ENCODE data around the gene LRRN1. TPM values are rescaled to one million over a fixed set of nuclear protein-coding genes. Genes with fewer than 3 reads are reported as not detected.

LRRN1 gene
- total RNA-seq, 1 experiment from 2014 or later: not detected

DNA sequence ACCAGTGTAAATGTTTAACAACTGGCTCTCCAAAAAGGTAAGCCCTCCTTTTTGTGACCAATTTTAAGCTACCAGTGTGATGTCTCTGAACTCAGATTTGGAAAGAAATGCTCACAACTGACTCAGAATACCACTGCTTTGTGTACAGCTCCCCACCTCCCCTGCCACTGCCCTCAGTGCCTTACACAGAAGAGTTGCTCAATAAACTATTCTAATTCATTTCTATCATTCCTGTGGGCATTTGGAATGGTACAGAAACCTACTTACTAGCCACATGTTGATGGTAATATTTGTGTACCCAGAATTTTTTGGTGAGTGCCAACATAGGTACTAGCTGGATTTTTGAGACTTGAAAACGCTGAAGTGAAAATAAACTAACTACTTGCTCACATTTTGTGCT is 16.0 kb downstream of the LRRN1 start:
- Histone ChIP-seq H3K9ac (ENCODE audit: low read length) (no peak overlapping the region), H3K4me2 (ENCODE audit: low read length) (no peak overlapping the region), H3K4me3 (ENCODE audit: low read length) (no peak overlapping the region), H3K9me2 (replicated peaks; ENCODE audit: low read length) (no peaks in the 10 kb centered on the region), H3K79me2 (ENCODE audit: low read length) (no peaks in the 10 kb centered on the region), H3K4me1 (ENCODE audit: insufficient read depth, low read length) (no peaks in the 10 kb centered on the region), H3K36me3 (ENCODE audit: low read depth, low read length) (no peaks in the 10 kb centered on the region), H4K20me1 (ENCODE audit: low read length) (no peaks in the 10 kb centered on the region), H3K27ac (ENCODE audit: low read length) (no peak overlapping the region), H3K27me3 (ENCODE audit: low read length) (no peaks in the 10 kb centered on the region), H3F3A (ENCODE audit: low read length, unreplicated experiment) (no peaks in the 10 kb centered on the region), H3K9me3 (ENCODE audit: low read length) (peaks cover 6% of the 10 kb centered on the region; the same call in 1 of the 2 replicates), H2AFZ (ENCODE audit: low read length) (no peak overlapping the region)
- CTCF ChIA-PET: no interaction called here
- POLR2A ChIA-PET (ENCODE audit: unreplicated experiment): no interaction called here
- intact Hi-C loops (cut with micrococcal nuclease): no loop called here
- no peak for DNase-seq
- ATAC-seq: no peak
- TF ChIP-seq, protein P1, sequence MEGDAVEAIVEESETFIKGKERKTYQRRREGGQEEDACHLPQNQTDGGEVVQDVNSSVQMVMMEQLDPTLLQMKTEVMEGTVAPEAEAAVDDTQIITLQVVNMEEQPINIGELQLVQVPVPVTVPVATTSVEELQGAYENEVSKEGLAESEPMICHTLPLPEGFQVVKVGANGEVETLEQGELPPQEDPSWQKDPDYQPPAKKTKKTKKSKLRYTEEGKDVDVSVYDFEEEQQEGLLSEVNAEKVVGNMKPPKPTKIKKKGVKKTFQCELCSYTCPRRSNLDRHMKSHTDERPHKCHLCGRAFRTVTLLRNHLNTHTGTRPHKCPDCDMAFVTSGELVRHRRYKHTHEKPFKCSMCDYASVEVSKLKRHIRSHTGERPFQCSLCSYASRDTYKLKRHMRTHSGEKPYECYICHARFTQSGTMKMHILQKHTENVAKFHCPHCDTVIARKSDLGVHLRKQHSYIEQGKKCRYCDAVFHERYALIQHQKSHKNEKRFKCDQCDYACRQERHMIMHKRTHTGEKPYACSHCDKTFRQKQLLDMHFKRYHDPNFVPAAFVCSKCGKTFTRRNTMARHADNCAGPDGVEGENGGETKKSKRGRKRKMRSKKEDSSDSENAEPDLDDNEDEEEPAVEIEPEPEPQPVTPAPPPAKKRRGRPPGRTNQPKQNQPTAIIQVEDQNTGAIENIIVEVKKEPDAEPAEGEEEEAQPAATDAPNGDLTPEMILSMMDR (conservative IDR thresholded peaks at IDR 0.05; ENCODE audit: low read depth, low read length): no peak
- TF ChIP-seq EZH2 (IDR thresholded peaks at IDR 0.05; ENCODE audit: low read length, unreplicated experiment) (no peak), EZH2phosphoT487 (IDR thresholded peaks at IDR 0.05; ENCODE audit: borderline replicate concordance, low read length) (no peak)
- no TSS peak for BruUV-seq (replicated peaks)

- Histone ChIP-seq H3K79me2 (ENCODE audit: low read length) (no peaks in the 10 kb centered on the region), H3K4me2 (ENCODE audit: low read length) (no peak overlapping the region), H2AFZ (ENCODE audit: low read length) (no peak overlapping the region), H3K9me3 (ENCODE audit: low read length) (peaks cover 12% of the 10 kb centered on the region; the same call in 1 of the 2 replicates), H3K27ac (ENCODE audit: low read length) (no peak overlapping the region), H4K20me1 (ENCODE audit: low read length) (no peaks in the 10 kb centered on the region), H3F3A (ENCODE audit: low read length, unreplicated experiment) (no peaks in the 10 kb centered on the region), H3K36me3 (ENCODE audit: low read depth, low read length) (no peaks in the 10 kb centered on the region), H3K9ac (ENCODE audit: low read length) (no peak overlapping the region), H3K9me2 (replicated peaks; ENCODE audit: low read length) (no peaks in the 10 kb centered on the region), H3K4me1 (ENCODE audit: insufficient read depth, low read length) (no peaks in the 10 kb centered on the region), H3K27me3 (ENCODE audit: low read length) (no peaks in the 10 kb centered on the region), H3K4me3 (ENCODE audit: low read length) (no peak overlapping the region)
- DNase-seq (no peak), ATAC-seq (no peak)
- TF ChIP-seq, protein P1 (conservative IDR thresholded peaks at IDR 0.05; ENCODE audit: low read depth, low read length): no peak
- TF ChIP-seq EZH2phosphoT487 (IDR thresholded peaks at IDR 0.05; ENCODE audit: borderline replicate concordance, low read length) (no peak), EZH2 (IDR thresholded peaks at IDR 0.05; ENCODE audit: low read length, unreplicated experiment) (no peak)
- no TSS peak for BruUV-seq (replicated peaks)
- intact Hi-C loops (cut with micrococcal nuclease): no loop called here
- CTCF ChIA-PET: no interaction called here
- POLR2A ChIA-PET (ENCODE audit: unreplicated experiment): no interaction called here
These were observed 16.8 kb downstream of the LRRN1 start for GRCh38 chr3:3816034-3816433.

DNA sequence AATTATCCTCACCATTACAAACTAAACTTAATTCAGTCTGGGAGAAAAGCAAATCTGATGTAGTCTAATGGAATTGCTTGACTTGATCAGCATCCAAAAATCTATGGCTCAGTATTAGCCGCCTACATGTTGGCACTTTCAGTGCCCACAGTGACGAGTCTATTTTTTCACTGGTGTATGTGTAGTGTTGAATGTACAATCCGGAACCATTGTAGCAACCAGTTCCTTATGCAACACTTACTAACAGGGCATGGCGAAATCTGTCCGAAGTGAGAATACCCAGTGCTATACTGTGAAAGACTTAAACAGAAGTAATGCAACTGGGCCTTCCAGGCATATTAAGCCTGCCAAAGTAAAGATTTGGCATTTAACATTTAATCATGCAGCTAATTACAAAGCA is 18.6 kb downstream of the LRRN1 start:
- Histone ChIP-seq H3K9me2 (replicated peaks; ENCODE audit: low read length) (no peaks in the 10 kb centered on the region), H3K4me3 (ENCODE audit: low read length) (no peak overlapping the region), H3K4me2 (ENCODE audit: low read length) (no peak overlapping the region), H4K20me1 (ENCODE audit: low read length) (no peaks in the 10 kb centered on the region), H3K36me3 (ENCODE audit: low read depth, low read length) (no peaks in the 10 kb centered on the region), H2AFZ (ENCODE audit: low read length) (no peak overlapping the region), H3F3A (ENCODE audit: low read length, unreplicated experiment) (no peaks in the 10 kb centered on the region), H3K79me2 (ENCODE audit: low read length) (no peaks in the 10 kb centered on the region), H3K4me1 (ENCODE audit: insufficient read depth, low read length) (no peaks in the 10 kb centered on the region), H3K27me3 (ENCODE audit: low read length) (no peaks in the 10 kb centered on the region), H3K9ac (ENCODE audit: low read length) (no peak overlapping the region), H3K9me3 (ENCODE audit: low read length) (peaks cover 14% of the 10 kb centered on the region; the same call in 1 of the 2 replicates), H3K27ac (ENCODE audit: low read length) (no peak overlapping the region)
- TF ChIP-seq EZH2 (IDR thresholded peaks at IDR 0.05; ENCODE audit: low read length, unreplicated experiment) (no peak), EZH2phosphoT487 (IDR thresholded peaks at IDR 0.05; ENCODE audit: borderline replicate concordance, low read length) (no peak)
- TF ChIP-seq, protein P1 (conservative IDR thresholded peaks at IDR 0.05; ENCODE audit: low read depth, low read length): no peak
- DNase-seq: no peak
- BruUV-seq (replicated peaks): no TSS peak
- ChIA-PET CTCF (no interaction called here), POLR2A (ENCODE audit: unreplicated experiment) (no interaction called here)
- intact Hi-C loops (cut with micrococcal nuclease): no loop called here
- ATAC-seq: no peak
